NCI-H2081 treated with DMSO at 0.1 percent for 48 hours (cell line): ENCODE results near the gene TOR2A.

ENCODE experiments used
- DNase-seq: peaks from one replicate; lab custom pipeline; 2025; lab: John Stamatoyannopoulos, UW

The TOR2A gene

DNA sequence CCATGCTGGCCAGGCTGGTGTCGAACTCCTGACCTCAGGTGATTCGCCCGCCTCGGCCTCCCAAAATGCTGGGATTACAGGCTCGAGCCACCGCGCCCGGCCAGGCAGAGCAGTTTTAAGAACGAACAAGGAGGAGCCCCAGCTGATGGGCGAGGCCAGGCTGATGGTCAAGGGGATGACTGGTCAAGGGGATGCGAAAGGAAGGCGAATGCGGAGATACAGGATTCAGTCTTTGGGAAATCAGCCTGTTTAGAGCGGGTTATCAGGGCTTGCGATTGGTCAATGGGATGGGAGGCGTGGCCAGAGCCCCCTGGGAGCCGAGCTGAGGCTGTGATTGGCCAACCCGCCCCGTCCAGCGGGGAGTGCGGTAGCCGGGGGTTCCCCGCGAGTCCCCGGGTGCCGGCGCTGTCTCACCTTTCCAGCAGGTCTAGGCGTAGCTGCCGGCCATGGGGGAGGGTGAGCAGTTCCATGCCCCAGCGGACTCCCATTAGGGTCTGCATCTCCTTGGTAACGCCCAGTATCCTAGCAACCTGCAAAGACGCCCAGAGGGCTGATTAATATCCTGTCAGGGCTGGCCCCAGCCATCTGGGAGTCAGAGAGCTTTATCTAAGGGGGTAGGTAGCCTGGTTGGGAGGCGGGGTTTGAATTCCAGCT, 7.5 kb upstream of the TOR2A start:
- DNase-seq = no peak

GRCh38 chr9:127741831-127742434, 6.8 kb upstream of the TOR2A start:
- DNase-seq = no peak

GRCh38 chr9:127739614-127740330, 4.7 kb upstream of the TOR2A start:
- no peak for DNase-seq

DNA sequence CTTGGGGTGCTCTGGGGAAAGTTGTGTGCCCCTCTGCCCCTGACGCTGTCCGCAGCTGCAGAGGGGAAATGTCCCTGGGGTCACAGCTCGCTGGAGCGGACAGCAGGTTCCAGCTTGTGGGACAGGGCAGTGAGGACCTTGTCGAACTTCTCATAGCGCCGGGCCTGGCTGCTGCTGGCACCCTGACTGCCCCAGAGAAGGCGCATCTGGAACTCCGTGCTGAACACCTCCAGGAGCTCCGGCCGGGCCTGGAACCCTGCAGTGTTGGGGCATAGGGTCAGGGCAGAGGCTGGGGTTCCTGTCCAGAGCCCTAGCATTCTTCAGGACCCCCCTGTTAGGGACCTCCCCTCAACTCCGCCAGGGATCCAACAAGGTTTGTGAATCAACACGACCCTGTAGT, 3.6 kb upstream of the TOR2A start:
- DNase-seq = no peak

DNA sequence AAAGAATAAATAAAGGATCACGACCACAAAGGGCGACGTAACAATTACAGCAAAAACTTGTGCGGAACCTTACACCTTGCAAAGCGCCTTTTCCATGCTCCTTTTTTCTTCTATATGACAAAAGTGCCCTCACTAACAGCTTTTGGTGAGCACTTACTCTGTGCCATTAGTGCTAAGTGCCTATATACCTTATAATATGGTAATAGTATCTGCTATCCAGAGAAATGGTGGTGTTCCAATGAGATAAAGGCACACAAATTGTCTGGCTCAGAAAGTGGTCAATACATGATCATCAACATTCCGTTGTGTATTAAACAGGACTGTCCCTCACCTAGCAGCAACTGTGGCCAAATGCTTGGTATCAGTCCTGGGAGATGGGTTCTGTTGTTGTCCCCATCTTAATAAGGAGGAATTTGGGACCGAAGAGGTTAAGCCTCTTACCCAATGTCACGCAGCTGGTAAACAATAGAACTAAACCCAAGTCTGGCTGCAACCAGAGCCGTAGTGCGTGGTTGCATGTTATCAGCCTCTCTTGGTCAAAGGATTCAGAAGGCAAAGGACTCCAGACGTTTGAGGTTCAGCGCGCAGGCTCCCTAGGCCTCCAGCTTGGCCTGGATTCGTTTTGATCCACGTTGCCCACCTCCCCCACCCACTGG, 564 bp upstream of the TOR2A start:
- no peak for DNase-seq

DNA sequence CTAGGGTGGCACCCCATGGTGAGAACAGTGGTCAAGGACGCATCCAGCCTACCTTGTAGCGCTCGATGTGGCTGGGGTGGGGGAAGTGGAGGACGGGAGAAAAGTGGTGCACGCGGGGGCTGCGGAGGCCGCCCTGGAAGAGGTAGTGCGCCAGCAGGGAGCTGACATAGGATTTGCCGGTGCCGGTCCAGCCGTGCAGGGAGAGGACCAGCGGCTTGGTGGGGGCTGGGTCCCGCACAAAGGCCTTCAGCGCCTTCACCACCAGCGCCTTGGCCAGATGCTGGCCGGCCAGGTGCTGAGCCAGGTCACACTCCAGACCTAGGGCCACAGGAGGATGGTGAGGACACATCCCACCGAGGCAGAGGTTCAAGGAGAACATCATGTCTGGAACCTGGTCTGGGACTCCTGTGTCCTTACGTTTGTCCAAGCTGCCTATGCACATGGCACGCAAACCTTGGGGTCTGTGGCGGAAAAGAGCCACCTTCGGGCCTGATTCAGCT, 797 bp downstream of the TOR2A start:
- DNase-seq = no peak

DNA sequence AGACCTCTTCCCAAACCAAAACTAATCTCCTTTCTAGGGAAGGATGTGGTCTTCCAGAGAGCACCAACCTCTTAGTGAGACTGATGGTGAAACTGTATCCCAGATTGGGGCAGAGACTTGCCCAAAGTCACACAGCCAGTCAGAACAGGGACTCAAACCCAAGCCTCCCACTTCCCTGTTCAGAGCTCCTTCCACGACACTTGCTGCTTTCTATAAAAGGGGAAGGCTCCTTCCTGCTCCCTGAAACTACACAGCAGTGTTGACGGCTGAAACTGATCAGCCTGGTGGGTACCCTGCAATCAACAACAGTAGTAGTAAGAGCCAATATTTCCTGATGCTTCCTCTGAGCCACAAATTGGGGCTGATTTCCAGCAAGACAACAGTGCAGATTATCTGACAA, 1.5 kb downstream of the TOR2A start:
- DNase-seq = no peak

DNA sequence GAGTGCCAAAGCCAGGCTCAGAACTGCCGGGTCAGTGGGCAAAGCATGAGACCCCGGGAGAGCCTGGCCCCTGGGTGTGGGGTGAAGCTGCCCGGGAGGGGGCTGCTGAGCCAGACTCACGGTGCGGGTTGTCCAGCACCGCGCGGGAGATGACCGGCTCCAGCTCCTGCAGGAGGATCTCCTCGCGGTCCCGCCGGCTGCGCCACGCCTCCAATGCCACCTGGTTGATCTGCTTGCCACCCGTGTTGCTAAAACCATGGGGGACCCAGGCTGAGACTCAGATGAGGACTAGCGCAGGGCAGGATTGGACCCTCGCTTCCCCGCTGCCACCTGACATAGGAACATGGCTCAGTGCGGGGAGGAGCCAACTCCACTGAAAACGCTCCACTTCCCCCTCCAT, 2.6 kb downstream of the TOR2A start:
- no peak for DNase-seq

- DNase-seq = no peak
Measured at GRCh38 chr9:127731938-127732337, 3.2 kb downstream of the TOR2A start.

DNA sequence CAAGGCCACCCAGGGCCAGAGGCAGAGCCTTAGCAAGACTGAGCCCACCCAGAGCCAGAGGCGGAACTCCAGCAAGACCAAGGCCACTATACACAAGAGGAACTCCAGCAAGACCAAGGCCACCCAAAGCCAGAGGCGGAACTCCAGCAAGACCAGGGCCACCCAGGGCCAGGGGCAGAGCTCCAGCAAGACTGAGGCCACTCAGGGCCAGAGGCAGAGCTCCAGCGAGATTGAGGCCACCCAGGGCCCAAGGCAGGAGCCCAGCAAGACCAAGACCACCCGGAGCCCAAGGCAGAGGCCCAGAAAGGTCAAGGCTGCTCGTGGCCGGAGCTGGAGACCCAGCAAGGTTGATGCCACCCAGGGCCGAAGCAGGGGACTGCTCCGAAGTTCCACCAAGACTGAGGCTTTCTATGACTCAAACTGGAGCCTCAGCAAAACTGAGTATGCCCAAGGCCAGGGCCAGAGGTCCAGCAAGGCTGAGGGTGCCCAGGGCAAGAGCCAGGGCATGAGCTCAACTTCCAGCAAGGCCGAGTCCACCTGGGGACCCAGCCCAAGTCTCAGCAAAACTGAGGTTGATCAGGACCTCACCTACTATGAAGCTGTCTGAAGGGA, 4.2 kb downstream of the TOR2A start:
- DNase-seq = no peak

GRCh38 chr9:127730262-127730661, 4.8 kb downstream of the TOR2A start:
- no peak for DNase-seq

DNA sequence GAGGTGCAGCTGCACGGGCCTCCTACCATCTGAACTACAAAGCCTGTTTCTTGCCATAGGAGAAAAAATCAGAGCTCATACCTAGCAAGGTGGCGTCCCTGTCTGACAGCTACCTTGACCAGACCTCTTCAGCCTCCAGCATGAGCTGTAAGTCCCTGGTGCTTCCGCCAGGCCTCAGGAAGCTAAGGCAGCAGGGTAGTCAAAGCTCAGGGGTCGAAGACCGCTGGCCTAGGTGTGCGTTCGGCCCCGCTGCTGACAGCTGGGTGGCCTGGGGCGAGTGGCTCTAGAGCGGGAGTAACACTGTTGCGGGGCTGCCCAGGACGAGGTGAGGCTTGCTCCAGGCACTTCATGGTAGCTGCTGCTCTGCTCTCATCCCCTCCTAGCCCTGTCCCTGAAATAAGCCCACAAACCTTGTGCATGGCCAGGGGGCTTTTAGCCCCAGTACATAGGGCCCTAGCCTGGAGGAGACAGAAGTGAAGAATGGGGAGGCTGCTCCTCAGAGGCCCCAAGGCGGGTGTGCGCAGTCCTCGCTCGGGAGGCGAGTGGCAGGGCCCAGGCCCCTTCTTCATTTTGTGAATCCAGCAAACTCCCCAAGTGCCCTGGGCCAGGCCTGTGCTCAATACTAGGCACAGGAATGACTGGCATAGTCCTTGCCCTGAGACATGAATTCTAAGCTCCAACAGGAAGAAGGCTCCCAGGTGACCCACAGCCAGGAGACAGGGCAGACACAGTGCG, 5.4 kb downstream of the TOR2A start:
- DNase-seq = no peak

DNA sequence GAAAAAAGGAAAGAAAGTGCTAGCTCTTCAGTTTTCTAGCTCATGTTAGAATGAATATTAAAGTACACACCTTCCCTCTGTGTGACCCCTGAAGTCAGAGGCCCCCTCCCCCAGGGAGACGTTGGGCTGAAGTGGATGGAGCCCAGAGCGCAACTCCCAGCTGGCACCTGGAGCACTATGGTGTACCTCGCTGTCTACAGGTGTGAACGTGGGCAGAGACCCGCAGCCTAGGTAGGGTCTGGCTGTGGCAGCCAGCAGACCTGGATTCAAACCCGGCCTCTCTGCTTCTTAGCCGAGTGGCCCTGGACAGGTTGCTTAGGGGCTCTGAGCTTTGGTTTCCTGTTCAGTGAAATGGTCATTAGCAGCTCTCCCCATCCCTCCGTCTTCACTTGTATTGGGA, 6.3 kb downstream of the TOR2A start:
- no peak for DNase-seq

GRCh38 chr9:127726871-127727270, 8.2 kb downstream of the TOR2A start:
- no peak for DNase-seq

DNA sequence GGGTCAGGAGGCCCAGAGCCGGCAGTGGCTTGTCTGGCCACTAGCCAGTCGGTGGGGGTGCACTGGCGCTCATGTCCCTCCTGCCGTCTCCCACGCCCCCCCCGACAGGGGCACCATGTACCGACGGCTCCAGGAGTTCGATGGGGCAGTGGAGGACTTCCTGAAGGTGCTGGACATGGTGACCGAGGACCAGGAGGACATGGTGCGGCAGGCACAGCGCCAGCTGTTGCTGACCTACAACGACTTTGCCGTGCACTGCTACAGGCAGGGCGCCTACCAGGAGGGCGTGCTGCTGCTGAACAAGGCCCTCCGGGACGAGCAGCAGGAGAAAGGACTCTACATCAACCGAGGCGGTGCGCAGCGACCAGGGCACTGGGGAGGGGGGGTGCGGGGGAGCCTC, 11.1 kb downstream of the TOR2A start:
- no peak for DNase-seq

DNA sequence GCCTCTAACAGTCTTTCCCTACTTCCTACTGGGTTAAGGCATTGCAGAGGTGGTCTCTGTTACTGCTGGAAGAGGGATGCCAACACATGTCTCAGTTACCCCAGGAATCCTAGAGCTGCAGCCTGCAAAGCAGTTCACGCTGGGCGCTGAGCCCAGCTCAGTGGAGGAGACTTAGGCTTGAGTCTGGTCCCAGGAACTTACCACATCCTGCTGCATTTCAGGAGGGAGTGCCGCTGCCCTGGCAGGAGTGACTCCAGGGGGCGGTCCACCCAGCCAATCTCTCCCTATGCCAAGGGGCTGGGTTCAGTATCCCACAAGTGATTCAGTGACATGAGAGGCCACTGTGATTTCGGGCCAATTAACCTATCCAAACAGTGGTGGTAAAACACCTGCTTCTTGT, 11.7 kb downstream of the TOR2A start:
- peak; percentile 36 for DNase-seq

DNA sequence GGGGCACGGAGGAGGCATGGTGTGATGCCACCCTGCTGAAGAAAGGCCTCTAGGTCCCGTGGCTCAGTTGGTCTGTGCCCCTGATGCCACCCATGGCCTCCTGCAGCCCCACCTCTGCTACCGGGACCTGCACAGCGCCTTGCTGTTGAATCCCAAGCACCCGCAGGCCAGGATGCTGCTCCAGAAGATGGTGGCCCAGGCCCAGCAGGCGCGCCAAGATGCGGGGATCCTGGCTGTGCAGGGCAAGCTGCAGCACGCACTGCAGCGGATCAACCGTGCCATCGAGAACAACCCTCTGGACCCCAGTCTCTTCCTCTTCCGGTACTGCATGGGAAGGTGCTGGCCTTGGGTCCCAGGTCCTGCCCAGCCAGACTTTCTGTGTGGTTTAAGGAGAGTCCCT, 12.1 kb downstream of the TOR2A start:
- no peak for DNase-seq

DNA sequence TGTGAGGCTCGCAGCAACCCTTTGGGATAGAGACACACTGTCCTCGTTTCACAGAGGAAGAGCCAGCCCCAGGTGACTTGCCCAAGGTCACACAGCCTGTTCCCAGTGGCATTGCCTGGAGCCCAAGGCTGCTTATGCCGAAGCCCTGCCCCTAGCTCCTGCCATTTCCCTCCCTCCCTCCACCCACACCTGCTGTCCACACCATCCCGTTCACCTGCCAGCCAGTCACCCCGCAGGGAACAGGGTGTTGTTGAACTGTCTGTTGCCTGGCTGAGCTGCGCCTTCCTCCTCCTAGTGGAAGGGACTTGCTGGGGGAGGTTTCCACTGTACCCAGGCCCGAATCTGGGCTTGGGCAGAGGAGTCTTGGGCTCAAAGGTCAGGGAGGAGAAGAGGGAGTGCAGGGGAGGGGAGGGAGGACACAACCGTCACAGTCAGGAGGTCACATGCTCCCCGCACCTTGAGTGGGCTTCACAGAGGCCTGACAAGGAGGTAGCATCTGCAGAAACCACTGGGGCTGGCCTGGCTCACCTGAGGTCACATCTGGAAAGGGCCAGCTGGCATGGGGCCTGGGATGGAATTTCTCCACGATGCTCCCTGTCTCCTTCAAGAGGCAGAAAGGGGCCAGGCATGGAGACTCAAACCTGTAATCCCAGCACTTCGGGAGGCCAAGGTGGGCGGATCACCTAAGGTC, 12.9 kb downstream of the TOR2A start:
- peak; percentile 44 for DNase-seq

DNA sequence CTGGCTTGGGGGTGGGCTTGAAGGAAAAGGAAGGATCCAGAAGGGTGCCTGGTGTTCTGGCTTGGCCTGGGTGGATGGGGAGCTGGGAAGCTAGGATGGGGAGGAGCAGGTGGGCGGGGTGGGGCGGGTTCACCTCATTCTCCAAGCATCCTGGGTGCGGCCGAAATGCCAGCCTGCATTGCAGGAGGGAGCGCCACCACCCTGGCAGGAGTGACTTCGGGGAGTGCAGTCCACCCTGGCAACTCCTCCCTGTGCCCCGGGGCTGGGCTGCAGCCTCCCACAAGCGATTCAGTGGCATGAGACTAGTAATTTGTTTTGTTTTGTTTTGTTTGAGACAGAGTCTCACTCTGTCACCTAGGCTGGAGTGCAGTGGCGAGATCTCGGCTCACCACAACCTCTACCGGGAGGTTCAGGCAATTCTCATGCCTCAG, 13.7 kb downstream of the TOR2A start:
- DNase-seq = no peak

- no peak for DNase-seq
Measured at GRCh38 chr9:127720865-127721227, 14.2 kb downstream of the TOR2A start.
